GM19099 (cell line): ENCODE data around the gene GSTA5.
"Not testable (repeated sequence)": the region's sequence is repeated elsewhere in the genome, so short reads cannot be mapped to it uniquely, and the experiment has no call there.

Experiments
- POLR2A ChIP-seq: IDR thresholded peaks from 3 replicates; pipeline ENCODE4 v1.6.1; 2011; ENCODE audit warnings: low read depth; ENCODE audit not compliant: insufficient read length; ENCODE audit errors: extremely low read depth

Gene GSTA5

DNA sequence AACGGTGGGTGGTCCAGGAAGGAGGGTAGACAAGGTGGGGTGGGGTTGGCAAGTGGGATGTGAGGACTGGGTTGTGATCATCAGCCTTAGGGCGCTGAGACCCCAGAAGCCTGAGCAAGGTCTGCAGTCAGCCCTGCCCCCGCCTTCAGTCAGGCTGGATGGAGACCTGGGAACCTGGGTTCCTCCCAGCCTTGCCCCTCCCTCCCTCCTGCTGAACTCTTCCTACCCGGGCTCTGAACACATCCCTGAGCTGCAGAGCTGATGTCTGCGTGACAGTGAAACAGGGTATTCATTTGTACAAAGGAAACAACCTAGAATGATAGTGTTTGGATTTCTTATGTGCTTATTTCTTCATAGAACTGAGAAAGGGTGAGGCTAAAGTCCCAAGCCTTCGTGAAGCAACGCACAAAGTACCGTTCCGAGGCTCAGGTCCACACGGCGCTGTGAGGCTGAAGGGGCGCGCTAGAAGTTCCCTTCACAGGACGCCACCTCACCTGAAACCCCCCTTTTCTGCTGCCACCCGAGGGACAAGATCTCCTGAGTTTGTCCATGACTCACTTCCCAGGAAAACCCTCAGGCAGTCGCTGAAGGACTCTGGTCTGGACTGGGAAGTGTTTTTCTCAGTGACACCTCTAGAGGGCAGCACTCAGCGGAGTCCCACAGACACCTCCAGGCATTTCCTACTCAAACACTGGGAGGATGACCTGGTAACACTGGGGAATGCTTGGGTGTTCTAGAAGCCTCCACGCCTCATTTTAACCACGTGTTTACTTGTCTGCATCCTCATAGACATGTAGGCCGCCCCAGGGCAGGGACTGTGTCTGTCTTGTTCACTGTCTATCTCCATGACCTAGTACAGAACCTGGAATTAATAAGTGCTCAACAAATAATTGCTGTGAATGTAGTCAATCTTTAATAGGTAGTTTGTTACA, 1.2 kb downstream of the GSTA5 start:
- no peak for TF ChIP-seq POLR2A

DNA sequence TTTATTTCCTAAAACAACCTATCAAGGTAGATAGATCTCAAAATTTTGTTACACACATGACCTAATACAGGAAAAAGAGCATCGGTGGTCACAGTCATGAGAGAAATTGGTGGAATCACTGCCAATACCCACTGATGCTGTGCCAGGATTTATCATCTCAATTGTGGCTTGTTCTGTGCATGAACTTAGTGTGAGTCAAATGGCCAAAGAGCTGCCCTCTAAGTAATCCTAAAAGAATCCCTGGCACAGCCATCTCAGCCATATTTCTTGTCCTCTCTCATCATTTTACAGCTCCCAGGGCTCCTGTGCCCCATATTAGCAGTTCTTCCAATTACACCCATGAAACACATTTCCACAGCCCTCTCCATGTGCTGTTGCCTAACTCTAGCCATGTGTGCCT, 6.1 kb downstream of the GSTA5 start:
- TF ChIP-seq POLR2A = no peak

DNA sequence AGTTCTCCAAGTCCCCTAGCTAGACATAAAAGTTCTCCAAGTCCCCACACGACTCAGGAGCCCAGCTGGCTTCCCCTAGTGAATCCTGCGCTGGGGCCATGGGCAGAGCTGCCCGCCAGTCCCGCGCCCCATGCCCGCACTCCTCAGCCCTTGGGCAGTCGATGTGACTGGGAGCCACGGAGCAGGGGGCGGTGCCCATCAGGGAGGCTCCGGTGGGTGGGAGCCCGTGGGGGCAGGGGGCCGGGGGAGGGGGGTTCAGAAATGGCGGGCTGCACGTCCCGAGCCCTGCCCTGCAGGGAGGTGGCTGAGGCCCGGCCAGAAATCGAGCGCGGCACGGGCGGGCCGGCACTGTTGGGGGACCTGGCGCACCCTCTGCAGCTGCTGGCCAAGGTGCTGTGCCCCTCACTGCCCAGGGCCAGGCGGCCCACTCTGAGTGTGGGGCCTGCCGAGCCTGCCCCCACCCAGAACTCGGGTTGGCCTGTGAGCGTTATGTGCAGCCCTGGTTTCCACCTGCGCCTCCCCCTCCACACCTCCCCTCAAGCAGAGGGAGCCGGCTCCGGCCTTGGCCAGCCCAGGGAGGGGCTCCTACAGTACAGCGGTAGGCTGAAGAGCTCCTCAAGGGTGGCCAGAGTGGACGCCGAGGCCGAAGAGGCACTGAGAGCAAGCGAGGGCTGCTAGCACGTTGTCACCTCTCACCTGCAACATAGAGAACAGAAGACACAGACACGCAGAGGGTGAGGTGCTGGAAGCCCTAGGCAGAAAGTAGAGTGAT, 11.4 kb downstream of the GSTA5 start:
- no peak for TF ChIP-seq POLR2A

DNA sequence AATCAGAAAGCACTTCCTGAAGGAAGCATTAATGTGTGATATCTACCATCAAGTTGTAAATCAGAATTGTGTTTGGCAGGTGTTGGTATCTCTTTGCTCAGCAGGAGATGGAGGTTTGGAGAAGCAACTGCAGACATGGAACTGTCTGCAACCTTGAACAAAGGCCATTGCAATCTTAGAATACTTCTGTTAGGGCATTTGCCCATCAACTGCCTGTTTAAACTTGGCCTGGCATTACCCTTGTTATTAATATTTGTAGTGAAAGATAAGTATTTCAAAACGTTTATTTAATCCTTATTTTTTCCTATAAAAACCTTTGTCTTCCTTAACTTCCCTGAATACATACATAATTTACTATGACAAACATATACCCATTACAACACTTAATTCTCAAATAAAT, 14.1 kb downstream of the GSTA5 start:
- no peak for TF ChIP-seq POLR2A

DNA sequence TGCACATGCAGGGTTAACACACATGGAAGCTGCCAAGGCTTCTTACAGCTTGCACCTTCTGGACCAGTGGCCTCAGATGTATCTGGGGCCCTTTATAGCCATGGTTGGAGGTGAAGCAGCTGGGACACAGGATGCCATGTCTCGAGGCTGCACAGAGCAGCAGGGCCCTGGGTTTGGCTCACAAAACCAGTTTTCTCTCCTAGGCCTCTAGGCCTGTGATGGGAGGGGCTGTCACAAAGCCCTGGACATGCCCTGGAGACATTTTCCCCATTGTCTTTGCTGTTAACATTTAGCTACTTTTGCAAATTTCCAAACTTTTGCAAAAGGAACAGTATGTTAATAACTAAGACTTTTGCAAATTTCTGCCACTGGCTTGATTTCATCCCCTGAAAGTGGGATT, 18.8 kb downstream of the GSTA5 start:
- TF ChIP-seq POLR2A = no peak

DNA sequence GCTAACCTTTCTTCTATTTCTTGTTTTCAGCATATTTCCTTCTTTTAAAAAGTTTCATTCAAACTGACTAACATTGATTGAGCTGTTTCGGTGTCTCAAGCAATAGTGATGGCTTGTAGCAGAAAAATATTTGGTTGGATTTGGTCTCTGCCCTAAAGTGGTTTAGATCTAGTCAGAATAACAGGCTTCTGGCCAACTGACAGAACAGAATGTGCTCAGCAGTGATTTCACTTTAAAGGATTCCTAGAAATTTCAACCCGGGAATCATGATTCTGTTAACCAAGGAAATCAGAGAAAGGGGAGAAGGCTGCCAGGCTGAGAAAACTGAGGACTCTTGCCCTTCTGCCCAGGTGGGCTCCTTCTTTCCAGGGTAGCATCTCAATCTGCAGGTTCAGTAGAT, 20.4 kb downstream of the GSTA5 start:
- no peak for TF ChIP-seq POLR2A

DNA sequence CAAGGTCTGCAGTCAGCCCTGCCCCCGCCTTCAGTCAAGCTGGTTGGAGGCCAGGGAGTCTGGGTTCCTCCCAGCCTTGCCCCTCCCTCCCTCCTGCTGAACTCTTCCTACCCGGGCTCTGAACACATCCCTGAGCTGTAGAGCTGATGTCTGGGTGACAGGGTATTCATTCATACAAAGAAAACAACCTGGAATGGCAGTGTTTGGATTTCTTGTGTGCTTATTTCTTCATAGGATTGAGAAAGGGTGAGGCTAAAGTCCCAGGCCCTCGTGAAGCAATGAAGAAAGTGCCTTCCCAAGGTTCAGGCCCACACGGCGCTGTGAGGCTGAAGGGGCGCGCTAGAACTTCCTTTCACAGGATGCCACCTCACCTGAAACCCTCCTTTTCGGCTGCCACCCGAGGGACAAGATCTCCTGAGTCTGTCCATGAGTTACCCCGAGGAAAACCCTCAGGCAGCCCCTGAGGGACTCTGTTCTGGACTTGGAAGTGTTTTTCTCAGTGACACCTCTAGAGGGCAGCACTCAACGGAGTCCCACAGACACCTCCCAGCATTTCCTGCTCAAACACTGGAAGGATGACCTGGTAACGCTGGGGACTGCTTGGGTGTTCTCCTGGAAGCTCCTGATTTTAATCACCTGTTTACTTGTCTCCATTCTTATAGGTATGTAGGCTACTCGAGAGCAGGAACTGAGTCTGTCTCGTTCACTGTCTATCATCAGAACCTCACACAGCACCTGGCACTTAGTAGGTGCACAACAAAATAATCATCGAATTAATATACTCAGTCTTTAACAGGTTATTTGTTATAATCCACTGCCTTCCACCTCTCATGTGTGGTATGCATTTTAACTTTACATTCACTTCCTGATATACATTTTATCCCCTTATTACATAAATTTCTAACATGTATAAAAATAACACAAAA, 25.2 kb downstream of the GSTA5 start:
- no peak for TF ChIP-seq POLR2A

DNA sequence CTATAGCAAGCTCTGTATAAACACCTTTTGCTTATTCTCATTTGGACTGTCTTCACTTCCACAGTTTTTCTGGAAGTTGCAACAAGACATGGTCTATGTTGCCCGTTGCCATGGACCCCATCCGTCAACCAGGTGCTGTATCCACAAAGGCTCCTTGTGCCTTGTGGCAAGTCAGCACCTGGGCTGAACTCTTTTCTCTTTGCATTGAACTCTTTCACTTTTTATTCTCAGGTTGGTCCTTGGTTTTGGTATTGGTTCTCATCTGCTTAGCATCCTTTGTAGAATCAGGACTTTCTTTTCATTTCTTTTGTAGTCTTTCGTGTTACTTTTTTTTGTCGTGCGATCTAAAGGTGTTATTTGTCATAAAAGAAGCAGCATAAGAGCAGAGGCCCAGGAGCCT, 32.0 kb downstream of the GSTA5 start:
- TF ChIP-seq POLR2A = no peak

DNA sequence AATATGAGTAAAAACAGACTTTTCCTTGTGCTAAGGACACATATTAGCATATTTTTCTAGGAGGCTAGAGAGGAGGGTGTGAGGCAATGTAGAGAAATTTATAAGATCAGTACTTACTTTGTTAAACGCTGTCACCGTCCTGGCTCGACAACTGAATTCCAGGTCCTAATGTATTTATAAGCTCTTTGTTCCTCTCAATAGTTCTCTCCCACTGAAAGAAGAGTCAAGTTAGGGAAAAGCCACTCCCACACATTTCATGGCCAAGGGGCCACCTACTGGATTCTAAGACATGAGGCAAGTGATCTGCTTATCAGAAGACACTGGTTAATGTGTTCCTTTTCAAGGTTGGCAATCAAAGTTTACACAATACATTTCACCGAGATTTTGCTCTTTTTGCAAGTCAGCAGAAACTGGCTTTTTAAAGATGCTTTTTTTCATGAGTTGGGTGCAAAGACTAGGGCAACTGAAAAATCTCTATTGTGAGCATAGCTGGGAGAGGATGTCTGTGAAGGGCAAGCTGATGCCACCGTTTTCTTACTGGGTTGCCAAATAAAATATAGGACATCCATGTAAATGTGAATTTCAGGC, 36.9 kb downstream of the GSTA5 start, which contains the start of gene GSTA1:
TSS of gene GSTA1 (minus strand) at position 149 of the 588 bp plus-strand sequence. CDS start 4,549 bp downstream, outside the sequence.
- TF ChIP-seq POLR2A = not testable (repeated sequence)

DNA sequence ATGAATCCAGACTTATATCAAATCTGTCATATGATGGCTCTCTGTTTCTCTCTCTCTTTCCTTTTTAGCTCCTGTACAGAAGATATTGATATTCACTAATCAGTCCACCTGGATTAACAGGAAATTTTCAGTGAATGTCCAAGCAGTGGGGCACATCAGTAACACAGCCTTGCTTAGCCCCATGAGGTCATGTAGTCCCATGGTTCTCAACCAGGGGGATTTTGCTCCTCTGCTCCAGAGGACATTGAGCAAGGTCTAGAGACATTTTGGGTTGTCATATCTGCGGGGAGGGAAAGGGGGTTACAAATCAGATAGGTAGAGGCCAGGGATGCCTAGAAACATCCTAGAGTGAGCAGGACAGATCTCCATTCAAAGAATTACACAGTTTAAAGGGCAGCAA, 37.8 kb downstream of the GSTA5 start:
- TF ChIP-seq POLR2A = no peak

DNA sequence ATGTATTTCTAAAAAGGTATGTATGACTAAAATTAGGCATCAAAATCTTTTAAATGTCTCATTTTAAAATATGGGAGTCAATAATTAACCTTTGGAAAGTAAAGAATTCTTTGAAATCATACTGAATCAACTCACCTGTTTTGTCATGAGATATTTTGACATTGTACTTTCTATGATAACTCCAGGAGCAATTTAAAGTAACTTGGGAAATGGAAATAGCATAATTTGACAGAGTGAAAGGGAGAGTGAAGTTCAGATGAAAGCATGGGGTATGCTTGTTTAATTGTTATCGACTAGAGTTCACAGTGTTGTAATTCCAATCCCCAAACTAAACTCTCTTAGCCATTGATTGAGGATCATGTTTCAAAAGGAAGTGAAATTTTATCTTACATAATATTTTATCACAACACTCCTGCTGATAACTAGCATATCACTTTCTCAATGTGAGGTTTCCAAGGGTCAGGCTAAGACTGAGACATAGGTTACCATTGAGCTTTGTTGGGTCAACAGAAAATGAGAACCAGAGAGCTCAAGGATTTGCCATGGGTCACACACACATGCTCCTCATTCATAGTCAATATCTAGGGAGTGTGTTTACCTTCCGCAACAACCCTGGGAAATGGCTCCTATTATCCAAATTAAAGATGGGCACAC, 39.3 kb downstream of the GSTA5 start:
- no peak for TF ChIP-seq POLR2A

DNA sequence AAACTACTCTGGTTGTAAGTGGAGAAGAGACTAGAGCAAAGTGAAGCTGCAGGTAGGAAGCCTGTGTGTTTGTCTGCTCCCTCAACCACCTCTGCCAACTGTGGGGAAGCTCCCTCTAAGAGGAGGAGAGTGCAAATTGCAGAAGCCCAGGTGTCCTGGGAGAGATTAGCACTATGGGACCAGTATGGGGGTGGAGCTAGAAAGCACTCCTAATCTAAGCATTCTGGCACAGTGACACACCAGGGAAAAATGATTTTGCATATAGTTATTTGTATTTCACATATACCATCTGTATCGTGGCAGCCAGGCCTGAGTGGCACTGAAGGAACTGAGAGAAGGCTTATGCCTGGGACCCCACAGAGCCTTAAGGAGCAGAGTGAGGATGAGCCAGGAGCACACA, 49.8 kb downstream of the GSTA5 start:
- TF ChIP-seq POLR2A = no peak

DNA sequence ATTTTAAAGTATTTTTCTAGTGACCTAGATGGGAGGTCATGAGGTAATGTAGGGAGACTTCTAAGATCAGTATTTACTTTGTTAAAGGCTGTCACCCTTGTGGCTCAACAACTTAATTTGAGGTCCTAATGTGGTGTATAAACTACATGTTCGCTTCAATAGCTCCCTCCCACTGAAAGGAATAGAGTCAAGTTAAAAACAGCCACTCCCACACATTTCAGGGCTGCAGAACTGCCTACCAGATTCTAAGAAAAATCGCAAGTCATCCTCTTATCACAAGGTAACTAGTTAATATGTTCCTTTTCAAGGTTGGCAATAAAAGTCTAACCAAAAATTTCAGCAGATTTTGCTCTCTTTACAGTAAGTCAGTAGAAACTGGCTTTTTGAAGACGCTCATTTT, 52.1 kb downstream of the GSTA5 start:
- TF ChIP-seq POLR2A = no peak

DNA sequence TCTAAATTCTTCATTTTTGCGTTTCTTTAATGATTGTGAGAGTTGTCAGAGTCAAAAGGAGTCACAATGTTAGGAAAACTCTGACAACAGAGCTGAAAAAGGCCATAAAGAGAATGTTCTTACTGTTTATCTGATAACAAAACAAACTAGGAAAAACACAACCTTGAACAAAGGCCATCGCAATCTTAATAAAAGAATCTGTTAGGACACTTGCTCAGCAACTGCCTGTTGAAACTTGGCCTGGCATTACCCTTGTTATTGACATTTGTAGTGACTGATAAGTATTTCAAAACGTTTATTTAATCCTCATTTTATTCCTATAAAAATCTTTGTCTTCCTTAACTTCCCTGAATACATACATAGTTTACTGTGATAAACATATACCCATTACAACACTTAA, 52.7 kb downstream of the GSTA5 start:
- no peak for TF ChIP-seq POLR2A
